Tibial nerve (tissue), 4 donors: ENCODE data around the gene COL6A2. TPM values are rescaled to one million over a fixed set of nuclear protein-coding genes. Genes with fewer than 3 reads are reported as not detected.
"Not testable (repeated sequence)": the region's sequence is repeated elsewhere in the genome, so short reads cannot be mapped to it uniquely, and the experiment has no call there.

Experiments
- DNase-seq, 2 donors: peaks; one replicate each; pipeline ENCODE4 v3.0.0-alpha.2; 2019; ENCODE audit warnings: low spot score in 2 of 2
- H3K27ac ChIP-seq, 4 donors: fragments of 200-600 bp; sonication (generic) in 3 of 4; one replicate each; pipeline ENCODE4 v1.5.1; 2017 to 2019; ENCODE audit warnings: mild to moderate bottlenecking in 1 of 4
- H3K27me3 ChIP-seq, 2 donors: fragments of 200-600 bp; sonication (generic) in 1 of 2; one replicate each; pipeline versions ENCODE4 v1.5.1 to v1.6.0; 2017 to 2019
- H3K36me3 ChIP-seq, 3 donors: fragments of 200-600 bp; sonication (generic); one replicate each; pipeline ENCODE4 v1.5.1; 2018 to 2019
- H3K4me1 ChIP-seq, 4 donors: fragments of 200-600 bp; sonication (generic) in 3 of 4; one replicate each; pipeline ENCODE4 v1.5.1; 2017 to 2019
- H3K4me3 ChIP-seq, 4 donors: fragments of 200-600 bp; sonication (generic) in 3 of 4; one replicate each; pipeline ENCODE4 v1.5.1; 2017 to 2019; ENCODE audit warnings: mild to moderate bottlenecking in 1 of 4, moderate library complexity in 1 of 4
- H3K9me3 ChIP-seq, 4 donors: fragments of 200-600 bp; sonication (generic) in 3 of 4; one replicate each; pipeline ENCODE4 v1.5.1; 2017 to 2019
- CTCF ChIP-seq, 5 experiments: fragments of 200-600 bp in 3 of 5; fragments of 450-650 bp in 2 of 5; sonication (generic) in 3 of 5; IDR thresholded peaks; one replicate each; pipeline ENCODE4 v1.5.1; 2016 to 2019; ENCODE audit warnings: antibody characterized with exemption in 5 of 5, mild to moderate bottlenecking in 3 of 5, moderate library complexity in 2 of 5
- EP300 ChIP-seq, 2 donors: sonication (generic); formaldehyde crosslinking; IDR thresholded peaks; one replicate each; pipeline ENCODE4 v1.6.1; 2017; ENCODE audit warnings: antibody characterized with exemption in 2 of 2, mild to moderate bottlenecking in 1 of 2
- POLR2A ChIP-seq, 2 donors: fragments of 450-650 bp; IDR thresholded peaks; one replicate each; pipeline ENCODE4 v1.6.1; 2017; ENCODE audit warnings: antibody characterized with exemption in 2 of 2, mild to moderate bottlenecking in 2 of 2, moderate library complexity in 2 of 2
- WGBS, 2 donors: methylation state at CpG; one replicate each; pipeline ENCODE4 v1.1.5; 2018; 5-methylcytosine and 5-hydroxymethylcytosine counted together
- total RNA-seq, 4 donors: library from RNA; depleted of rRNA; stranded (reverse); fragments of >200 nt; gene quantifications; one replicate each; pipeline ENCODE4 v1.1.0, GENCODE V29; 2016

COL6A2 gene
- total RNA-seq, 4 donors from 2014 or later: 470 to 1,210 (median 744) TPM

DNA sequence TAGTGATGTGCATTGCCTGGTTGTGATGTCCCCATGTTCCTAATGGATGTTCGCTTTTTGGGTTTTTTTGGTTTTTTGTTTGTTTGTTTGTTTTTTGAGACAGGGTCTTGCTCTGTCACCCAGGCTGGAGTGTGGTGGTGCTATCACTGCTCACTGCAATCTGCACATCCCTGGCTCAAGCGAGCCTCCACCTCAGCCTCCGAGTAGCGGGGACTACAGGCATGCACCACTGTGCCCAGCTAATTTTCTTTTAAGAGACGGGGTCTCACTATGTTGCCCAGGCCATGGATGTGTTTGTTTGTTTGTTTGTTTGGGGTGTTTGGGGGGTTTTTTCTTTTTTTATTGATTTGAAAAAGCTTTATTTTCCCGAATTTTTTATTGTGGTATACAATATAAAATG is 2.1 kb downstream of the COL6A2 start:
- Histone ChIP-seq H3K27me3 (peaks cover 0 to 4% of the 10 kb centered on the region in 2 donors), H3K27ac (peak overlapping the region in 1 of 4 donors; percentile 55), H3K36me3 (no peaks in the 10 kb centered on the region), H3K9me3 (peaks cover 0 to 36% (median 5%) of the 10 kb centered on the region in 4 donors), H3K4me3 (peak overlapping the region in 1 of 4 donors; percentile 78), H3K4me1 (peaks cover 0 to 37% (median 0%) of the 10 kb centered on the region in 4 donors)
- no peak for TF ChIP-seq POLR2A (IDR thresholded peaks at IDR 0.05)
- TF ChIP-seq EP300 (IDR thresholded peaks at IDR 0.05): no peak
- DNase-seq: peak; percentile 3 to 9
- 88 to 93% methylated on average over 6 of the region's 6 CpGs for WGBS, 2 donors

DNA sequence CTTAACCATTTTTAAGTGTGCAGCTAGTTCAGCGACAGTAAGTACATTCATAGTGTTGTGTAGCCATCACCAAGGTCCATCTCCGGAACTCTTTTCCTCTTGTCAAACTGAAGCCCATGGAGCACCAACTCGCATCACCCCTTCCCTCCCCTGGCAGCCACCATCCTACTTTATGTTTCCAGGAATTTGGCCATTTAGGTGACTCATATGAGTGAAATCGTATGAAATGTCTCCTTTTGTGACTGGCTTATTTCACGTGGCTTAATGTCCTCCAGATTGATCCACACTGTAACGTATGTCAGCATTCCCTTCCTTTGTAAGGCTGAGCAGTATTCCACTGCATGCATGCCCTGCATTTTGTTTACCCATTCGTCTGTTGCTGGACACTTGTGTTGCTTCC is 2.5 kb downstream of the COL6A2 start:
- WGBS, 2 donors: 59 to 76% methylated on average over 7 of the region's 7 CpGs
- TF ChIP-seq EP300 (IDR thresholded peaks at IDR 0.05) (no peak), POLR2A (IDR thresholded peaks at IDR 0.05) (no peak), CTCF (IDR thresholded peaks at IDR 0.05) (no peak)
- Histone ChIP-seq H3K36me3 (no peaks in the 10 kb centered on the region), H3K4me3 (peak overlapping the region in 1 of 4 donors; percentile 78), H3K4me1 (peaks cover 0 to 35% (median 0%) of the 10 kb centered on the region in 4 donors), H3K27me3 (peaks cover 0 to 4% of the 10 kb centered on the region in 2 donors), H3K27ac (no peak overlapping the region), H3K9me3 (peaks cover 0 to 39% (median 5%) of the 10 kb centered on the region in 4 donors)
- peak in 1 of 2 donors; percentile 4 for DNase-seq

- H3K4me3 ChIP-seq: no peak overlapping the region
- peaks cover 0 to 44% (median 5%) of the 10 kb centered on the region in 4 donors for H3K9me3 ChIP-seq
- H3K4me1 ChIP-seq: peaks cover 0 to 31% (median 0%) of the 10 kb centered on the region in 4 donors
- TF ChIP-seq CTCF (IDR thresholded peaks at IDR 0.05): no peak
- no peak for TF ChIP-seq POLR2A (IDR thresholded peaks at IDR 0.05)
- no peak for TF ChIP-seq EP300 (IDR thresholded peaks at IDR 0.05)
- H3K27ac ChIP-seq: no peak overlapping the region
- WGBS, 2 donors: 79 to 82% methylated on average over 4 of the region's 4 CpGs
- H3K36me3 ChIP-seq: no peaks in the 10 kb centered on the region
- H3K27me3 ChIP-seq: peaks cover 0 to 4% of the 10 kb centered on the region in 2 donors
- DNase-seq: no peak
These were observed 3.0 kb downstream of the COL6A2 start for GRCh38 chr21:46100906-46101305.

- no peak for DNase-seq
- no peak overlapping the region for H3K27ac ChIP-seq
- peaks cover 0 to 20% (median 0%) of the 10 kb centered on the region in 4 donors for H3K4me1 ChIP-seq
- peaks cover 0 to 57% (median 5%) of the 10 kb centered on the region in 4 donors for H3K9me3 ChIP-seq
- H3K36me3 ChIP-seq: no peaks in the 10 kb centered on the region
- TF ChIP-seq POLR2A (IDR thresholded peaks at IDR 0.05) (no peak), CTCF (IDR thresholded peaks at IDR 0.05) (no peak), EP300 (IDR thresholded peaks at IDR 0.05) (no peak)
- no peak overlapping the region for H3K4me3 ChIP-seq
- peaks cover 0 to 4% of the 10 kb centered on the region in 2 donors for H3K27me3 ChIP-seq
These were observed 6.2 kb downstream of the COL6A2 start for GRCh38 chr21:46104104-46104503.

DNA sequence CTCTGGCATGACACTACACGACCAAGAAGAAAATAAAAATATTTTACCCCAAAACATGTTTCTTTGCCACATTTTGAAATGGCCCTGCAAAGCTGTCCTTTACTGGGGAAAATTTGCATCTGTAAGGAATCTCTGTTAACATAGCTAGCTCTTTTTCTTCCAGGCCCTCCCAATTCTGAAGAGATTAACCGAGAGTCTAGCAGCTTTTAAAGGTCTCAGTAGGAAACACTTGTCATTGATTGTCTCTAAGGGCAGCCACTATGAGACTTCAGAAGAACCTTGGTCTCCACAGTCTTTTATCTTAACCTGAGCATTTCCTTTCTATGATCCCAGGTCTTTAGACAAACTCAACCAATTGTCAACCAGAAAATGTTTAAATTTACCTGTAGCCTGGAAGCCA is 9.5 kb downstream of the COL6A2 start:
- Histone ChIP-seq H3K9me3 (peaks cover 0 to 47% (median 3%) of the 10 kb centered on the region in 4 donors), H3K4me1 (peaks cover 0 to 19% (median 0%) of the 10 kb centered on the region in 4 donors)
- DNase-seq, H3K27me3 ChIP-seq, H3K36me3 ChIP-seq, H3K27ac ChIP-seq, H3K4me3 ChIP-seq: not testable (repeated sequence)
- 74 to 77% methylated on average over 2 of the region's 2 CpGs for WGBS, 2 donors

GRCh38 chr21:46108827-46109312 is 11.0 kb downstream of the COL6A2 start:
- no peak for DNase-seq
- no peak overlapping the region for H3K4me3 ChIP-seq
- H3K27ac ChIP-seq: no peak overlapping the region
- H3K27me3 ChIP-seq: no peaks in the 10 kb centered on the region
- H3K36me3 ChIP-seq: peaks cover 3 to 22% (median 4%) of the 10 kb centered on the region in 3 donors
- TF ChIP-seq CTCF (IDR thresholded peaks at IDR 0.05): no peak
- TF ChIP-seq EP300 (IDR thresholded peaks at IDR 0.05): no peak
- no peak for TF ChIP-seq POLR2A (IDR thresholded peaks at IDR 0.05)
- peaks cover 0 to 19% (median 0%) of the 10 kb centered on the region in 4 donors for H3K4me1 ChIP-seq
- 80 to 83% methylated on average over 8 to 9 of the region's 9 CpGs for WGBS, 2 donors
- H3K9me3 ChIP-seq: peaks cover 0 to 33% (median 0%) of the 10 kb centered on the region in 4 donors
